SK-N-SH (cell line): ENCODE data around the gene CCDC69. TPM values are rescaled to one million over a fixed set of nuclear protein-coding genes. Genes with fewer than 3 reads are reported as not detected.

Source experiments
- CTCF ChIA-PET: fragments of 300-600, 350-600 bp; formaldehyde crosslinking; extraction: SDS; loops from one replicate; lab custom pipeline; 2021; lab: Yijun Ruan, JAX
- POLR2A ChIA-PET: fragments of 350-600 bp; sonication (Branson Sonifier 250); formaldehyde crosslinking; extraction: SDS; loops from one replicate; lab custom pipeline; 2020; ENCODE audit warnings: antibody characterized with exemption, inconsistent platforms; lab: Yijun Ruan, JAX
- DNase-seq: peaks from one replicate; pipeline ENCODE4 v3.0.0; 2012
- H2AFZ ChIP-seq: fragments of 200-600 bp; sonication (generic); 2 replicates; pipeline ENCODE4 v1.8.1; 2016; ENCODE audit warnings: antibody characterized with exemption, mild to moderate bottlenecking, low read depth
- H3F3A ChIP-seq: fragments of 200-600 bp; sonication (generic); replicated peaks from 2 replicates; pipeline ENCODE3; 2016; ENCODE audit warnings: antibody characterized with exemption, mild to moderate bottlenecking; ENCODE audit not compliant: insufficient read depth
- H3K27ac ChIP-seq, 2 experiments: fragments of 200-500 bp in 1 of 2; fragments of 200-600 bp in 1 of 2; sonication (Bioruptor generic) in 1 of 2; sonication (generic), shearing (Covaris generic) in 1 of 2; 2 replicates each; pipeline versions ENCODE4 v1.5.1 to v1.6.1; 2014 to 2016; ENCODE audit warnings: low read depth in 2 of 2, inconsistent platforms in 1 of 2, low read length in 1 of 2, mild to moderate bottlenecking in 1 of 2, mixed read lengths in 1 of 2
- H3K27me3 ChIP-seq: fragments of 200-600 bp; sonication (generic), shearing (Covaris generic); 2 replicates; pipeline ENCODE4 v1.6.1; 2016; ENCODE audit warnings: mixed run types; ENCODE audit not compliant: insufficient read depth
- H3K36me3 ChIP-seq, 2 experiments: fragments of 200-500 bp in 1 of 2; fragments of 200-600 bp in 1 of 2; sonication (Bioruptor generic) in 1 of 2; sonication (generic) in 1 of 2; replicated peaks in 1 of 2; 2 replicates each; pipeline versions ENCODE3 to v1.5.1; 2014 to 2016; ENCODE audit warnings: low read length in 1 of 2, mild to moderate bottlenecking in 1 of 2; ENCODE audit not compliant: insufficient read depth in 2 of 2, control insufficient read depth in 1 of 2
- H3K4me1 ChIP-seq, 2 experiments: fragments of 200-500 bp in 1 of 2; fragments of 200-600 bp in 1 of 2; sonication (Bioruptor generic) in 1 of 2; sonication (generic), shearing (Covaris generic) in 1 of 2; 2 replicates each; pipeline versions ENCODE4 v1.5.1 to v1.6.1; 2014 to 2016; ENCODE audit warnings: low read depth in 1 of 2, low read length in 1 of 2, mixed run types in 1 of 2; ENCODE audit not compliant: insufficient read depth in 2 of 2, control insufficient read depth in 1 of 2
- H3K4me2 ChIP-seq: fragments of 200-600 bp; sonication (generic), shearing (Covaris generic); 2 replicates; pipeline ENCODE4 v1.6.1; 2017; ENCODE audit warnings: mixed run types
- H3K4me3 ChIP-seq, 2 experiments: fragments of 200-500 bp in 1 of 2; fragments of 200-600 bp in 1 of 2; sonication (Bioruptor generic) in 1 of 2; sonication (generic), shearing (Covaris generic) in 1 of 2; 2 replicates each; pipeline versions ENCODE4 v1.5.1 to v1.8.1; 2014 to 2016; ENCODE audit warnings: low read depth in 2 of 2, inconsistent platforms in 1 of 2, low read length in 1 of 2, mild to moderate bottlenecking in 1 of 2, mixed read lengths in 1 of 2, moderate library complexity in 1 of 2
- H3K79me2 ChIP-seq: fragments of 200-600 bp; sonication (generic); 2 replicates; pipeline ENCODE4 v1.8.1; 2017; ENCODE audit warnings: mild to moderate bottlenecking; ENCODE audit not compliant: insufficient read depth
- H3K9ac ChIP-seq: fragments of 200-600 bp; sonication (generic); 2 replicates; pipeline ENCODE4 v1.6.1; 2017; ENCODE audit warnings: mixed run types
- H3K9me2 ChIP-seq: fragments of 200-600 bp; sonication (generic); 2 replicates; pipeline ENCODE4 v1.6.1; 2017; ENCODE audit warnings: mixed run types
- H3K9me3 ChIP-seq: fragments of 200-600 bp; sonication (generic); 2 replicates; pipeline ENCODE4 v1.6.1; 2017; ENCODE audit warnings: mixed run types, mild to moderate bottlenecking, moderate library complexity
- H4K20me1 ChIP-seq: fragments of 200-600 bp; sonication (generic); 2 replicates; pipeline ENCODE4 v1.6.1; 2017; ENCODE audit warnings: mild to moderate bottlenecking, mixed run types; ENCODE audit not compliant: insufficient read depth
- CHD2 ChIP-seq: fragments of 150-350 bp; IDR thresholded peaks from 2 replicates; pipeline ENCODE4 v1.6.1; 2018; ENCODE audit warnings: low read length; ENCODE audit not compliant: partially characterized antibody
- EZH2phosphoT487 ChIP-seq: fragments of 200-600 bp; sonication (generic); IDR thresholded peaks from 2 replicates; pipeline ENCODE4 v1.6.1; 2017; ENCODE audit warnings: low read depth, mixed run types, mild to moderate bottlenecking, antibody characterized with exemption, moderate library complexity, borderline replicate concordance
- GABPA ChIP-seq: IDR thresholded peaks from 2 replicates; pipeline ENCODE4 v1.4.0; 2012; ENCODE audit warnings: low read depth, mild to moderate bottlenecking
- MXI1 ChIP-seq: IDR thresholded peaks from 2 replicates; pipeline ENCODE4 v1.6.1; 2012; ENCODE audit warnings: mild to moderate bottlenecking, low read depth, low read length, improper control_type of control experiment
- NRF1 ChIP-seq: IDR thresholded peaks from 2 replicates; pipeline ENCODE4 v1.6.1; 2012; ENCODE audit warnings: low read depth, mild to moderate bottlenecking, low read length
- POLR2AphosphoS5 ChIP-seq: IDR thresholded peaks from 2 replicates; pipeline ENCODE4 v1.6.1; 2012; ENCODE audit warnings: low read depth, low read length
- RFX5 ChIP-seq: IDR thresholded peaks from 2 replicates; pipeline ENCODE4 v1.6.1; 2012; ENCODE audit warnings: mild to moderate bottlenecking, improper control_type of control experiment, low read length
- RXRA ChIP-seq: IDR thresholded peaks from 2 replicates; pipeline ENCODE4 v1.4.0; 2012; ENCODE audit warnings: low read depth, mild to moderate bottlenecking, borderline replicate concordance
- SMC3 ChIP-seq: IDR thresholded peaks from 2 replicates; pipeline ENCODE4 v1.6.1; 2012; ENCODE audit warnings: low read depth, low read length, improper control_type of control experiment
- YY1 ChIP-seq: IDR thresholded peaks from 2 replicates; pipeline ENCODE4 v1.4.0; 2012; ENCODE audit warnings: low read depth, mild to moderate bottlenecking
- whole genome bisulfite sequencing: methylation state at CpG from one replicate; pipeline ENCODE4 v1.1.6; 2017; ENCODE audit warnings: low lambda C conversion rate; 5-methylcytosine and 5-hydroxymethylcytosine counted together
- polyA plus RNA-seq, 3 experiments: library from polyadenylated mRNA; depleted of rRNA; stranded (reverse); fragments of >200 nt; gene quantifications; 2 replicates each; pipeline ENCODE4 v1.2.3, GENCODE V29; 2012
- TF ChIP-seq, protein P1 (sequence below): IDR thresholded peaks from 2 replicates; pipeline ENCODE4 v1.4.0; 2012; ENCODE audit warnings: low read depth, borderline replicate concordance
- TF ChIP-seq, protein P2 (sequence below): fragments of 150-350 bp; IDR thresholded peaks from 2 replicates; pipeline ENCODE4 v1.6.1; 2017; ENCODE audit warnings: antibody characterized with exemption, low read length, low read depth, borderline replicate concordance

The CCDC69 gene
- polyA plus RNA-seq, 1 of the 3 experiments (the other 2 are of a cell fraction): 0.38 TPM

DNA sequence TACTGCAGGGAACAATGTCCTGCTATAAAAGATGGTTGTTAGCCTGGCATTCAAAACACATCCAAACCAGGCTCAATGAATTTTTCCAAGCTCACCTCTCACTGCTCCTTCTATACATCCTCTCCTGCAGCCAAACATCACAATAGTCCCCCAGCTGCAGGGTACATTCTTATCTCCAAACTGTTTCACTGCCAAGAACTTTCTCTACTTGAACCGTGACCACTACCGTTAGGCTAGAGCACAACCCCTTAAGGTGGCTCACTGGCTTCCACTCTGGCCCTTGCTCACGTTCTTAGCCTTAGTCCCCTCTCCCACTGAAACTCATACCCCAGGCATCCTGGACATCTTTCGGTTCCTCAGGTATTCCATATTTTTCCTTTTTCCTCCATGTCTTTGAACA lies 37.4 kb downstream of the CCDC69 start:
- Histone ChIP-seq H3F3A (no peaks in the 10 kb centered on the region), H2AFZ (no peak overlapping the region), H3K36me3 (no peaks in the 10 kb centered on the region), H3K27ac (no peak overlapping the region), H3K27me3 (no peaks in the 10 kb centered on the region), H4K20me1 (no peaks in the 10 kb centered on the region), H3K9me2 (no peaks in the 10 kb centered on the region), H3K4me3 (no peak overlapping the region), H3K9me3 (0 out of 2 replicates have a peak, but pooled peaks cover 4% of the 10 kb centered on the region), H3K4me2 (no peak overlapping the region), H3K79me2 (no peaks in the 10 kb centered on the region), H3K9ac (no peak overlapping the region), H3K4me1 (no peaks in the 10 kb centered on the region; a peak in 1 of 4 replicates)
- POLR2A ChIA-PET: no interaction called here
- 66% methylated on average over 4 of the region's 4 CpGs for WGBS
- TF ChIP-seq, protein P1, sequence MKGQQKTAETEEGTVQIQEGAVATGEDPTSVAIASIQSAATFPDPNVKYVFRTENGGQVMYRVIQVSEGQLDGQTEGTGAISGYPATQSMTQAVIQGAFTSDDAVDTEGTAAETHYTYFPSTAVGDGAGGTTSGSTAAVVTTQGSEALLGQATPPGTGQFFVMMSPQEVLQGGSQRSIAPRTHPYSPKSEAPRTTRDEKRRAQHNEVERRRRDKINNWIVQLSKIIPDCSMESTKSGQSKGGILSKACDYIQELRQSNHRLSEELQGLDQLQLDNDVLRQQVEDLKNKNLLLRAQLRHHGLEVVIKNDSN: no peak
- no peak for TF ChIP-seq RXRA
- CTCF ChIA-PET: interaction anchor here (0.7 to 1.3 kb wide), 3 partner anchors 18 to 334 kb away, joined by 3 to 4 read pairs (median 4); no protein-coding TSS in a partner anchor
- no peak for DNase-seq

DNA sequence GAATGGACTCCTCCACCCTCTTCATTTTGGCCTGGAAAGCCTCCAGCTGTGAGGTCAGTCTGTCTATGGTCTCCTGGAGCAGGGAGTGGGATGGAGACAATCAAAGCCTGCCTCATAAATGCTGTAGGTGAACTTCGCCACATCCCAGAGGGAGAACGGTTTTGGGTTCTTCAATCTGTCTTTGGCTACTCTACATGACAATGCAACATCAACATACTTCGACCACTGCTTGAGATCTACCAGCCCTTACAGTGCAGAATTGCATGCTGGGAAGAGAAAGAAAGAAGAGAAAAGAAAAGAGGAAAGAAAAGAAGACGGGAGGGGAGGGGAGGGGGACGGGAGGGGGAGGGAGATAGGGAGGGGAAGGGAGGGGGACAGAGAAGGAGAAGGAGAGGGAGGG lies 37.8 kb downstream of the CCDC69 start:
- no peak overlapping the region for H2AFZ ChIP-seq
- no peaks in the 10 kb centered on the region; a peak in 1 of 4 replicates for H3K4me1 ChIP-seq
- H3K27me3 ChIP-seq: no peaks in the 10 kb centered on the region
- no peaks in the 10 kb centered on the region for H3K79me2 ChIP-seq
- no peak overlapping the region for H3K4me2 ChIP-seq
- no peaks in the 10 kb centered on the region for H3K9me2 ChIP-seq
- H3K4me3 ChIP-seq: no peak overlapping the region
- DNase-seq: no peak
- H3K36me3 ChIP-seq: no peaks in the 10 kb centered on the region
- no peak for TF ChIP-seq POLR2AphosphoS5
- TF ChIP-seq MXI1: no peak
- TF ChIP-seq YY1: no peak
- no peak for TF ChIP-seq SMC3
- TF ChIP-seq EZH2phosphoT487: no peak
- TF ChIP-seq, protein P2, sequence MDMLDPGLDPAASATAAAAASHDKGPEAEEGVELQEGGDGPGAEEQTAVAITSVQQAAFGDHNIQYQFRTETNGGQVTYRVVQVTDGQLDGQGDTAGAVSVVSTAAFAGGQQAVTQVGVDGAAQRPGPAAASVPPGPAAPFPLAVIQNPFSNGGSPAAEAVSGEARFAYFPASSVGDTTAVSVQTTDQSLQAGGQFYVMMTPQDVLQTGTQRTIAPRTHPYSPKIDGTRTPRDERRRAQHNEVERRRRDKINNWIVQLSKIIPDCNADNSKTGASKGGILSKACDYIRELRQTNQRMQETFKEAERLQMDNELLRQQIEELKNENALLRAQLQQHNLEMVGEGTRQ: no peak
- no peak for TF ChIP-seq GABPA
- TF ChIP-seq CHD2: no peak
- no peak for TF ChIP-seq RFX5
- no peak for TF ChIP-seq NRF1
- H3K27ac ChIP-seq: no peak overlapping the region
- WGBS: 44% methylated on average over 5 of the region's 5 CpGs
- H3K9me3 ChIP-seq: no peaks in the 10 kb centered on the region
- CTCF ChIA-PET: no interaction called here
- POLR2A ChIA-PET: no interaction called here
- H3K9ac ChIP-seq: no peak overlapping the region
- H3F3A ChIP-seq: no peaks in the 10 kb centered on the region
- H4K20me1 ChIP-seq: no peaks in the 10 kb centered on the region
